PC-3 (cell line): Measurements from ENCODE around the gene S100PBP. TPM values are rescaled to one million over a fixed set of nuclear protein-coding genes. Genes with fewer than 3 reads are reported as not detected.

ENCODE experiments used
- ATAC-seq: fragments of 200-7000 bp; cut with Tn5 transposase; 2 replicates; pipeline ENCODE4 v1.9.1; 2020; ENCODE audit warnings: mild to moderate bottlenecking, moderate library complexity
- BruUV-seq: library from RNA; stranded (reverse); fragments of 400-500 nt; replicated peaks from 2 replicates; lab custom pipeline; 2021; lab: Mats Ljungman, UMichigan
- CTCF ChIA-PET: fragments of 300-600 bp; sonication (Branson Sonifier 250); formaldehyde crosslinking; loops from one replicate; lab custom pipeline; 2022; ENCODE audit warnings: antibody characterized with exemption; lab: Charles Lee
- POLR2A ChIA-PET: fragments of 300-600 bp; sonication (Branson Sonifier 250); formaldehyde crosslinking; loops from one replicate; lab custom pipeline; 2022; ENCODE audit warnings: antibody characterized with exemption; ENCODE audit not compliant: unreplicated experiment; lab: Charles Lee
- DNase-seq: peaks from one replicate; pipeline ENCODE4 v3.0.0-alpha.2; 2015
- H2AFZ ChIP-seq: fragments of 300-600 bp; sonication (generic); 2 replicates; pipeline ENCODE4 v1.6.0; 2016; ENCODE audit warnings: antibody characterized with exemption, low read length
- H3F3A ChIP-seq: fragments of 300-600 bp; sonication (generic); one replicate; pipeline ENCODE4 v1.6.0; 2017; ENCODE audit warnings: antibody characterized with exemption, low read length, control low read depth, mild to moderate bottlenecking; ENCODE audit not compliant: unreplicated experiment
- H3K27ac ChIP-seq: fragments of 300-600 bp; sonication (generic); 2 replicates; pipeline ENCODE4 v1.5.1; 2016; ENCODE audit warnings: mild to moderate bottlenecking, low read length
- H3K27me3 ChIP-seq: fragments of 300-600 bp; sonication (generic); 2 replicates; pipeline ENCODE4 v1.6.1; 2016; ENCODE audit warnings: low read length, mixed read lengths
- H3K36me3 ChIP-seq: fragments of 300-600 bp; sonication (generic); 2 replicates; pipeline ENCODE4 v1.6.1; 2016; ENCODE audit warnings: low read depth, mixed run types, low read length, mixed read lengths
- H3K4me1 ChIP-seq: fragments of 300-600 bp; sonication (generic); 2 replicates; pipeline ENCODE4 v1.5.1; 2016; ENCODE audit warnings: low read length; ENCODE audit not compliant: insufficient read depth
- H3K4me2 ChIP-seq: fragments of 300-600 bp; sonication (generic); 2 replicates; pipeline ENCODE4 v1.6.0; 2016; ENCODE audit warnings: low read length
- H3K4me3 ChIP-seq: fragments of 300-600 bp; sonication (generic); 2 replicates; pipeline ENCODE4 v1.5.1; 2016; ENCODE audit warnings: mild to moderate bottlenecking, low read length, mixed read lengths
- H3K79me2 ChIP-seq: fragments of 300-600 bp; sonication (generic); 2 replicates; pipeline ENCODE4 v1.6.1; 2017; ENCODE audit warnings: low read length, mixed read lengths
- H3K9ac ChIP-seq: fragments of 300-600 bp; sonication (generic); 2 replicates; pipeline ENCODE4 v1.6.0; 2016; ENCODE audit warnings: mild to moderate bottlenecking, low read length
- H3K9me2 ChIP-seq: fragments of 300-600 bp; sonication (generic); replicated peaks from 2 replicates; pipeline ENCODE4 v1.6.1; 2016; ENCODE audit warnings: mixed run types, low read length, mixed read lengths
- H3K9me3 ChIP-seq: fragments of 300-600 bp; sonication (generic); 2 replicates; pipeline ENCODE4 v1.6.1; 2016; ENCODE audit warnings: low read length, mixed read lengths
- H4K20me1 ChIP-seq: fragments of 300-600 bp; sonication (generic); 2 replicates; pipeline ENCODE4 v1.6.1; 2016; ENCODE audit warnings: low read length, mixed read lengths
- CTCF ChIP-seq: fragments of 300-600 bp; sonication (generic); conservative IDR thresholded peaks from 2 replicates; pipeline ENCODE4 v1.5.1; 2017; ENCODE audit warnings: antibody characterized with exemption, low read depth, mild to moderate bottlenecking, low read length
- EZH2 ChIP-seq: fragments of 300-600 bp; sonication (generic); IDR thresholded peaks from one replicate; pipeline ENCODE4 v1.6.1; 2017; ENCODE audit warnings: antibody characterized with exemption, mild to moderate bottlenecking, low read length; ENCODE audit not compliant: unreplicated experiment
- EZH2phosphoT487 ChIP-seq: fragments of 300-600 bp; sonication (generic); IDR thresholded peaks from 2 replicates; pipeline ENCODE4 v1.6.1; 2018; ENCODE audit warnings: mild to moderate bottlenecking, antibody characterized with exemption, low read length, borderline replicate concordance
- intact Hi-C: fragments of 100-400 bp; cut with micrococcal nuclease; formaldehyde crosslinking; loops from 2 replicates; pipeline ENCODE4 v1.9.0; 2023
- total RNA-seq: library from RNA; depleted of rRNA; stranded (reverse); fragments of >200 nt; gene quantifications from 2 replicates; pipeline ENCODE4 v1.2.3, GENCODE V29; 2014

The S100PBP gene
- total RNA-seq, 1 experiment from 2014 or later, result 13.2 TPM

- no peaks in the 10 kb centered on the region for H3K9me2 ChIP-seq
- no peaks in the 10 kb centered on the region for H3K27me3 ChIP-seq
- H3K4me1 ChIP-seq, result peaks cover 6% of the 10 kb centered on the region
- no peak overlapping the region for H2AFZ ChIP-seq
- no peak overlapping the region for H3K4me3 ChIP-seq
- ATAC-seq (no peak), DNase-seq (no peak)
- H3K9me3 ChIP-seq, result no peaks in the 10 kb centered on the region
- ChIA-PET POLR2A (no interaction called here), CTCF (no interaction called here)
- H3K4me2 ChIP-seq, result no peak overlapping the region
- no TSS peak for BruUV-seq
- H3F3A ChIP-seq, result no peaks in the 10 kb centered on the region
- H4K20me1 ChIP-seq, result no peaks in the 10 kb centered on the region
- H3K79me2 ChIP-seq, result peaks cover 9% of the 10 kb centered on the region
- H3K27ac ChIP-seq, result no peak overlapping the region
- intact Hi-C loops, result no loop called here
- TF ChIP-seq CTCF, result no peak
- no peak for TF ChIP-seq EZH2
- TF ChIP-seq EZH2phosphoT487, result no peak
- no peak overlapping the region for H3K9ac ChIP-seq
- no peaks in the 10 kb centered on the region for H3K36me3 ChIP-seq
These were observed 78.1 kb downstream of the S100PBP start for GRCh38 chr1:32895325-32896215.

- CTCF ChIA-PET, result no interaction called here
- POLR2A ChIA-PET, result no interaction called here
- intact Hi-C loops, result no loop called here
- Histone ChIP-seq H3K9me2 (no peaks in the 10 kb centered on the region), H3K9ac (no peak overlapping the region), H3K4me2 (no peak overlapping the region), H3K9me3 (no peaks in the 10 kb centered on the region), H3K4me1 (peaks cover 10% of the 10 kb centered on the region), H2AFZ (no peak overlapping the region), H3K27ac (no peak overlapping the region), H3K4me3 (no peak overlapping the region), H3F3A (no peaks in the 10 kb centered on the region), H3K27me3 (no peaks in the 10 kb centered on the region), H3K79me2 (peaks cover 13% of the 10 kb centered on the region), H4K20me1 (no peaks in the 10 kb centered on the region), H3K36me3 (no peaks in the 10 kb centered on the region)
- no TSS peak for BruUV-seq
- ATAC-seq, result no peak
- DNase-seq, result no peak
- TF ChIP-seq EZH2, result no peak
- no peak for TF ChIP-seq EZH2phosphoT487
- TF ChIP-seq CTCF, result no peak
These were observed 79.0 kb downstream of the S100PBP start for GRCh38 chr1:32896451-32896850.
